Astrocyte (in vitro differentiated cells and primary cell): ENCODE data around the gene THRAP3. TPM values are rescaled to one million over a fixed set of nuclear protein-coding genes. Genes with fewer than 3 reads are reported as not detected.

Experiments
- DNase-seq: peaks from one replicate; pipeline ENCODE4 v3.0.0-alpha.2; 2010; ENCODE audit warnings: low read depth
- FAIRE-seq: peaks from 2 replicates; lab custom pipeline; 2011; peaks lifted over from hg19 to GRCh38; lab: Jason Lieb, UNC
- H2AFZ ChIP-seq: 2 replicates; pipeline ENCODE4 v1.6.0; 2012; ENCODE audit warnings: low read depth, low read length, inconsistent platforms
- H3K27ac ChIP-seq: 2 replicates; pipeline ENCODE4 v1.5.1; 2011; ENCODE audit warnings: low read depth, low read length, inconsistent platforms
- H3K27me3 ChIP-seq: 2 replicates; pipeline ENCODE4 v1.6.0; 2011; ENCODE audit warnings: low read length, inconsistent platforms; ENCODE audit not compliant: insufficient read depth
- H3K36me3 ChIP-seq: 2 replicates; pipeline ENCODE4 v1.5.1; 2011; ENCODE audit warnings: low read length, inconsistent platforms; ENCODE audit not compliant: insufficient read depth
- H3K4me1 ChIP-seq: 2 replicates; pipeline ENCODE4 v1.5.1; 2011; ENCODE audit warnings: low read length, inconsistent platforms; ENCODE audit not compliant: insufficient read depth
- H3K4me2 ChIP-seq: 2 replicates; pipeline ENCODE4 v1.6.0; 2012; ENCODE audit warnings: low read length, inconsistent platforms
- H3K4me3 ChIP-seq: 2 replicates; pipeline ENCODE4 v1.5.1; 2011; ENCODE audit warnings: low read depth, mild to moderate bottlenecking, low read length, inconsistent platforms; ENCODE audit not compliant: insufficient read depth
- H3K79me2 ChIP-seq: 2 replicates; pipeline ENCODE4 v1.6.0; 2012; ENCODE audit warnings: mild to moderate bottlenecking, low read length, inconsistent platforms; ENCODE audit not compliant: insufficient read depth
- H3K9ac ChIP-seq: 2 replicates; pipeline ENCODE4 v1.6.0; 2012; ENCODE audit warnings: mild to moderate bottlenecking, low read length, inconsistent platforms
- H3K9me3 ChIP-seq: 2 replicates; pipeline ENCODE4 v1.5.1; 2012; ENCODE audit warnings: low read depth, mild to moderate bottlenecking, low read length, inconsistent platforms; ENCODE audit not compliant: insufficient read depth
- H4K20me1 ChIP-seq: 2 replicates; pipeline ENCODE4 v1.6.0; 2012; ENCODE audit warnings: low read length, inconsistent platforms; ENCODE audit not compliant: insufficient read depth
- H3K27ac Mint-ChIP-seq: one replicate; pipeline ENCODE4 v1.8.0; 2021; ENCODE audit warnings: mild to moderate bottlenecking, mixed read lengths; ENCODE audit not compliant: unreplicated experiment
- H3K27me3 Mint-ChIP-seq: one replicate; pipeline ENCODE4 v1.8.0; 2021; ENCODE audit warnings: low read depth, mixed read lengths; ENCODE audit not compliant: unreplicated experiment
- H3K36me3 Mint-ChIP-seq: one replicate; pipeline ENCODE4 v1.8.0; 2021; ENCODE audit warnings: low read depth, mixed read lengths; ENCODE audit not compliant: unreplicated experiment
- H3K4me1 Mint-ChIP-seq: one replicate; pipeline ENCODE4 v1.8.0; 2021; ENCODE audit warnings: low read depth, mixed read lengths; ENCODE audit not compliant: unreplicated experiment
- H3K4me3 Mint-ChIP-seq: one replicate; pipeline ENCODE4 v1.8.0; 2021; ENCODE audit warnings: mild to moderate bottlenecking, moderate library complexity, mixed read lengths; ENCODE audit not compliant: unreplicated experiment
- H3K9me3 Mint-ChIP-seq: one replicate; pipeline ENCODE4 v1.8.0; 2021; ENCODE audit warnings: mild to moderate bottlenecking, mixed read lengths; ENCODE audit not compliant: unreplicated experiment
- CTCF ChIP-seq: IDR thresholded peaks from 2 replicates; pipeline ENCODE4 v1.5.1; 2011; ENCODE audit warnings: low read depth, mild to moderate bottlenecking, inconsistent platforms, low read length, moderate library complexity; ENCODE audit not compliant: insufficient read depth
- EZH2 ChIP-seq: IDR thresholded peaks from 2 replicates; pipeline ENCODE4 v1.6.1; 2012; ENCODE audit warnings: mild to moderate bottlenecking, low read length, inconsistent platforms; ENCODE audit not compliant: insufficient read depth
- total RNA-seq: library from RNA; stranded (reverse); gene quantifications from 2 replicates; pipeline ENCODE4 v1.2.1, GENCODE V29; 2021

THRAP3 gene
- total RNA-seq, 1 donor from 2014 or later = 109 TPM

GRCh38 chr1:36352125-36352909 is 128.1 kb downstream of the THRAP3 start:
- H3K36me3 Mint-ChIP-seq = peaks cover 43% of the 10 kb centered on the region
- Histone ChIP-seq H4K20me1 (no peaks in the 10 kb centered on the region), H3K4me3 (peak overlapping the region; percentile 20), H3K9me3 (no peaks in the 10 kb centered on the region), H2AFZ (no peak overlapping the region), H3K27ac (peak overlapping the region; percentile 98), H3K4me2 (peak overlapping the region; percentile 83), H3K79me2 (peaks cover 7% of the 10 kb centered on the region), H3K27me3 (no peaks in the 10 kb centered on the region), H3K36me3 (peaks cover 29% of the 10 kb centered on the region), H3K9ac (peak overlapping the region; percentile 84), H3K4me1 (peaks cover 47% of the 10 kb centered on the region)
- peaks cover 56% of the 10 kb centered on the region for H3K4me1 Mint-ChIP-seq
- peak overlapping the region; percentile 62 for H3K4me3 Mint-ChIP-seq
- peak overlapping the region; percentile 100 for H3K27ac Mint-ChIP-seq
- H3K27me3 Mint-ChIP-seq = no peaks in the 10 kb centered on the region
- TF ChIP-seq EZH2 (no peak), CTCF (no peak)
- FAIRE-seq (peak; percentile 75), DNase-seq (peak; percentile 16)
- H3K9me3 Mint-ChIP-seq = no peaks in the 10 kb centered on the region

GRCh38 chr1:36352910-36353878 is 129.0 kb downstream of the THRAP3 start:
- Histone ChIP-seq H3K27me3 (no peaks in the 10 kb centered on the region), H3K4me3 (peak overlapping the region; percentile 20), H3K27ac (peak overlapping the region; percentile 98), H3K4me1 (peaks cover 47% of the 10 kb centered on the region), H2AFZ (no peak overlapping the region), H3K9me3 (no peaks in the 10 kb centered on the region), H3K9ac (peak overlapping the region; percentile 84), H4K20me1 (peaks cover under 1% of the 10 kb centered on the region), H3K36me3 (peaks cover 26% of the 10 kb centered on the region), H3K4me2 (peak overlapping the region; percentile 83), H3K79me2 (peaks cover 10% of the 10 kb centered on the region)
- Mint-ChIP-seq H3K36me3 (peaks cover 36% of the 10 kb centered on the region), H3K9me3 (no peaks in the 10 kb centered on the region), H3K4me1 (peaks cover 54% of the 10 kb centered on the region), H3K27me3 (no peaks in the 10 kb centered on the region), H3K4me3 (no peak overlapping the region), H3K27ac (peak overlapping the region; percentile 100)
- FAIRE-seq (no peak), DNase-seq (peak; percentile 78)
- TF ChIP-seq CTCF (no peak), EZH2 (no peak)
